Mammary epithelial cell (primary cell): ENCODE results near the gene RRP8.

Experiments used
- CTCF ChIP-seq, 2 donors: IDR thresholded peaks in 1 of 2; conservative IDR thresholded peaks in 1 of 2; 2 replicates each; pipeline ENCODE4 v1.5.1; 2011 to 2012; ENCODE audit warnings: inconsistent platforms in 2 of 2, low read length in 2 of 2, mild to moderate bottlenecking in 2 of 2, control low read depth in 1 of 2, low read depth in 1 of 2; ENCODE audit not compliant: insufficient read depth in 1 of 2; ENCODE audit errors: extremely low read depth in 1 of 2
- EZH2 ChIP-seq: IDR thresholded peaks from 2 replicates; pipeline ENCODE4 v1.6.1; 2012; ENCODE audit warnings: low read length, inconsistent platforms, borderline replicate concordance

- TF ChIP-seq CTCF (conservative IDR thresholded peaks at IDR 0.05 in 1 of 2, IDR thresholded peaks at IDR 0.05 in 1 of 2; ENCODE audit: extremely low read depth in 1 of 2, insufficient read depth in 1 of 2, low read depth in 1 of 2, low read length in 2 of 2) (no peak), EZH2 (no peak)
Observed at GRCh38 chr11:6586434-6587359, 16.7 kb downstream of the RRP8 start.
